Measurements from ENCODE around the gene SPTSSA. TPM values are rescaled to one million over a fixed set of nuclear protein-coding genes. Genes with fewer than 3 reads are reported as not detected.

Gene SPTSSA
- total RNA-seq, 1 donor from 2014 or later: 17.4 TPM

- DNase-seq (ENCODE audit: low spot score, unreplicated experiment): no peak
- no peaks in the 10 kb centered on the region for H3K36me3 Mint-ChIP-seq (ENCODE audit: insufficient read depth)
- no peak overlapping the region for H3K4me3 Mint-ChIP-seq (ENCODE audit: low read depth)
- TF ChIP-seq, protein P1, sequence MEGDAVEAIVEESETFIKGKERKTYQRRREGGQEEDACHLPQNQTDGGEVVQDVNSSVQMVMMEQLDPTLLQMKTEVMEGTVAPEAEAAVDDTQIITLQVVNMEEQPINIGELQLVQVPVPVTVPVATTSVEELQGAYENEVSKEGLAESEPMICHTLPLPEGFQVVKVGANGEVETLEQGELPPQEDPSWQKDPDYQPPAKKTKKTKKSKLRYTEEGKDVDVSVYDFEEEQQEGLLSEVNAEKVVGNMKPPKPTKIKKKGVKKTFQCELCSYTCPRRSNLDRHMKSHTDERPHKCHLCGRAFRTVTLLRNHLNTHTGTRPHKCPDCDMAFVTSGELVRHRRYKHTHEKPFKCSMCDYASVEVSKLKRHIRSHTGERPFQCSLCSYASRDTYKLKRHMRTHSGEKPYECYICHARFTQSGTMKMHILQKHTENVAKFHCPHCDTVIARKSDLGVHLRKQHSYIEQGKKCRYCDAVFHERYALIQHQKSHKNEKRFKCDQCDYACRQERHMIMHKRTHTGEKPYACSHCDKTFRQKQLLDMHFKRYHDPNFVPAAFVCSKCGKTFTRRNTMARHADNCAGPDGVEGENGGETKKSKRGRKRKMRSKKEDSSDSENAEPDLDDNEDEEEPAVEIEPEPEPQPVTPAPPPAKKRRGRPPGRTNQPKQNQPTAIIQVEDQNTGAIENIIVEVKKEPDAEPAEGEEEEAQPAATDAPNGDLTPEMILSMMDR (IDR thresholded peaks at IDR 0.05; ENCODE audit: unreplicated experiment): no peak
- H3K27me3 Mint-ChIP-seq: no peaks in the 10 kb centered on the region
- H3K4me1 Mint-ChIP-seq (ENCODE audit: low read depth): no peaks in the 10 kb centered on the region
- no peak overlapping the region for H3K27ac Mint-ChIP-seq
- H3K9me3 Mint-ChIP-seq (ENCODE audit: low read depth): peaks cover 3% of the 10 kb centered on the region
Observed at GRCh38 chr14:34407951-34408350, 54.1 kb downstream of the SPTSSA start.

DNA sequence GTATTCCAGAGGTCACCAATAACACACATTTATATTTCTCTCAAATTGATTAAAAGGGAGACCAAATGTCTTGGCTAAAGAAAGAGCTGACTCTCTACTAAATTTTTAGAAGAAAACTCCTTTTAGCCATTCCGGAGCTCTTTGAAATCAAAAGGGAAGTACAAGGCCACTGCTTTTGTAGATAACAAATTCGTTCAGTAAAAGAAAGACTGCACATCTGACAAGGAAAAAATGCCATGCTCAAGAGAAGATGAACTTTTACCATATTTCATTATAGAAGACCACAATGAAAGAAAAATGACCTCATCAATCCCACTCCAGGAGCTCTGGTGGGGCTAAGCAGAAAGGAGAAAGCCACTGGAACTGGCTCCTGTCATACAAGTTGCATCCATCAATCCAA, 57.6 kb downstream of the SPTSSA start:
- Mint-ChIP-seq H3K27me3 (no peaks in the 10 kb centered on the region), H3K9me3 (ENCODE audit: low read depth) (peaks cover 4% of the 10 kb centered on the region), H3K4me3 (ENCODE audit: low read depth) (no peak overlapping the region), H3K27ac (no peak overlapping the region), H3K4me1 (ENCODE audit: low read depth) (no peaks in the 10 kb centered on the region), H3K36me3 (ENCODE audit: insufficient read depth) (no peaks in the 10 kb centered on the region)
- TF ChIP-seq, protein P1 (IDR thresholded peaks at IDR 0.05; ENCODE audit: unreplicated experiment): no peak
- DNase-seq (ENCODE audit: low spot score, unreplicated experiment): no peak

DNA sequence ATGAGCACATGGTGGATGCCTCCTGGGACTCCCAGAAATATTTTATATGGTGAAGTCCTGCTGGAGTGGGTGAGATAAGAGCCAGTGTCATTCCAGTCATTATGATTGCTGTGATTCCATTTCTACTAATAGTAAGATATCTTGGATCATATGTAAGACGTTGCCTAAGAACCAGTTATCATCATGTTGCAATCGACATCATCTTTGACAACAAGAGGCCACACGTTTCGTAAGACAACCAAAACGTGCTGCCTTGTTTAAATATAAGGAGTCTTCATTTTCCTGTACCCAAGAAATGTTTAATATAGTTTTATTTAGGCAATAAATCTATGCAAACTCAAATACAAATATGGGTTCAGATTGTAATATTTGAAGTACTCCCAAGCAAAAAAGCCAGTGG, 58.4 kb downstream of the SPTSSA start:
- H3K4me3 Mint-ChIP-seq (ENCODE audit: low read depth): no peak overlapping the region
- peaks cover 7% of the 10 kb centered on the region for H3K9me3 Mint-ChIP-seq (ENCODE audit: low read depth)
- H3K36me3 Mint-ChIP-seq (ENCODE audit: insufficient read depth): no peaks in the 10 kb centered on the region
- no peaks in the 10 kb centered on the region for H3K4me1 Mint-ChIP-seq (ENCODE audit: low read depth)
- TF ChIP-seq, protein P1 (IDR thresholded peaks at IDR 0.05; ENCODE audit: unreplicated experiment): no peak
- H3K27me3 Mint-ChIP-seq: no peaks in the 10 kb centered on the region
- no peak for DNase-seq (ENCODE audit: low spot score, unreplicated experiment)
- no peak overlapping the region for H3K27ac Mint-ChIP-seq

- no peak for DNase-seq (ENCODE audit: low spot score, unreplicated experiment)
- no peak overlapping the region for H3K27ac Mint-ChIP-seq
- H3K9me3 Mint-ChIP-seq (ENCODE audit: low read depth): peaks cover 21% of the 10 kb centered on the region
- TF ChIP-seq, protein P1 (IDR thresholded peaks at IDR 0.05; ENCODE audit: unreplicated experiment): no peak
- H3K4me3 Mint-ChIP-seq (ENCODE audit: low read depth): no peak overlapping the region
- no peaks in the 10 kb centered on the region for H3K4me1 Mint-ChIP-seq (ENCODE audit: low read depth)
- no peaks in the 10 kb centered on the region for H3K27me3 Mint-ChIP-seq
- H3K36me3 Mint-ChIP-seq (ENCODE audit: insufficient read depth): no peaks in the 10 kb centered on the region
Observed at GRCh38 chr14:34398024-34398423, 64.0 kb downstream of the SPTSSA start.

DNA sequence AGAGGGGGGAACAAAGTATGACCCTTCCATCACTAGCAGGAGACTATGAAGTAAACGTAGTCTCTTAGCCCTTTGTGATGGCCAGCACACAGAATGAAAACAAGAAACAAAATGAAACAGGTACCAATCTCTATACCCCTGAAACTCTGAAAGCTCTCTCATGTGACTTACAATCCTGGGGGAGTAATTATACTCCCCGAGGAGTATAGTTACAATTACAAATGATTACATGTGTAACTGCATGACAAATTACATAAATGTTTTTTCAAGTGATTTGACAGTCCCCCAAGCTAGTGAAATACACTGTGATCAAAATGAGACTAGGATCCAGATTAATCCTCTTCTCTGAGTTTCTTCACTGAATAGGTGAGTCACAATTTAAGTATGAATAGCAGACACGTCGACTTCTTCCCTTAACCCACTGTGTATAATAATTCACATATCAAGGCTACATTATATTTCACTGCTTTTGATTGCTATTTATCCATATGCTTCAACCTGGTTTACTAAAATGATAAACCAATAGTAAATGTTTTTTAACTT, 74.0 kb downstream of the SPTSSA start:
- H3K9me3 Mint-ChIP-seq (ENCODE audit: low read depth): peaks cover 4% of the 10 kb centered on the region
- H3K4me1 Mint-ChIP-seq (ENCODE audit: low read depth): no peaks in the 10 kb centered on the region
- H3K27me3 Mint-ChIP-seq: no peaks in the 10 kb centered on the region
- TF ChIP-seq, protein P1 (IDR thresholded peaks at IDR 0.05; ENCODE audit: unreplicated experiment): no peak
- H3K36me3 Mint-ChIP-seq (ENCODE audit: insufficient read depth): no peaks in the 10 kb centered on the region
- no peak overlapping the region for H3K4me3 Mint-ChIP-seq (ENCODE audit: low read depth)
- no peak for DNase-seq (ENCODE audit: low spot score, unreplicated experiment)
- no peak overlapping the region for H3K27ac Mint-ChIP-seq

All from progenitor cell of endocrine pancreas (in vitro differentiated cells).